Left ventricle myocardium inferior (tissue), 1 donor: Measurements from ENCODE around the gene PFAS. TPM values are rescaled to one million over a fixed set of nuclear protein-coding genes. Genes with fewer than 3 reads are reported as not detected.

Source experiments
- DNase-seq: peaks from one replicate; pipeline ENCODE4 v3.0.0-alpha.2; 2020
- H3K27ac ChIP-seq: fragments of 200-600 bp; replicated peaks from 2 replicates; pipeline ENCODE4 v1.8.0; 2021
- H3K27me3 ChIP-seq: fragments of 200-600 bp; 2 replicates; pipeline ENCODE4 v1.8.0; 2021; ENCODE audit warnings: low read depth
- H3K36me3 ChIP-seq: fragments of 200-600 bp; 2 replicates; pipeline ENCODE4 v1.8.0; 2021
- H3K4me1 ChIP-seq: fragments of 200-600 bp; 2 replicates; pipeline ENCODE4 v1.8.0; 2021
- H3K4me3 ChIP-seq: fragments of 200-600 bp; 2 replicates; pipeline ENCODE4 v1.8.0; 2021; ENCODE audit warnings: mild to moderate bottlenecking, moderate library complexity
- H3K9me3 ChIP-seq: fragments of 200-600 bp; replicated peaks from 2 replicates; pipeline ENCODE4 v1.8.0; 2021
- CTCF ChIP-seq: fragments of 200-600 bp; IDR thresholded peaks from 2 replicates; pipeline ENCODE4 v1.8.0; 2021; ENCODE audit warnings: antibody characterized with exemption, mild to moderate bottlenecking, borderline replicate concordance
- intact Hi-C: fragments of 100-400 bp; cut with micrococcal nuclease; formaldehyde crosslinking; loops from one replicate; pipeline ENCODE4 v1.11.0; 2022
- total RNA-seq: library from RNA; stranded (reverse); fragmentation: NEBNext Ultra II Directional; extraction: Animal tissue kit (Norgen Biotek cat#: 25700); gene quantifications from one replicate; pipeline ENCODE4 v1.2.1, GENCODE V29; 2021
- donor health status: DM: no; HTN: yes; CAD: no; lungs with severe emphysema.

Gene PFAS
- total RNA-seq, 1 donor from 2014 or later, result 9.8 TPM

- no peak for DNase-seq
- peak overlapping the region; percentile 74 for H3K4me3 ChIP-seq
Observed at GRCh38 chr17:8294814-8295316, 45.8 kb downstream of the PFAS start.

GRCh38 chr17:8300226-8300625 is 51.1 kb downstream of the PFAS start:
- H3K9me3 ChIP-seq, result no peaks in the 10 kb centered on the region
- H3K36me3 ChIP-seq, result no peaks in the 10 kb centered on the region
- H3K4me1 ChIP-seq, result peaks cover 3% of the 10 kb centered on the region
- H3K27ac ChIP-seq, result no peak overlapping the region
- H3K27me3 ChIP-seq, result no peaks in the 10 kb centered on the region
- no peak for TF ChIP-seq CTCF
- intact Hi-C loops, result no loop called here
- no peak for DNase-seq
- H3K4me3 ChIP-seq, result no peak overlapping the region

More at GRCh38 chr17:8294814-8295316, 45.8 kb downstream of the PFAS start:
- H3K36me3 ChIP-seq, result peaks cover 3% of the 10 kb centered on the region
- H3K27ac ChIP-seq, result peak overlapping the region; percentile 94
- peaks cover 11% of the 10 kb centered on the region for H3K4me1 ChIP-seq
- intact Hi-C loops, result loop anchor here (5.0 kb wide), 1 partner anchor 43 kb away; no protein-coding TSS in a partner anchor
- H3K27me3 ChIP-seq, result no peaks in the 10 kb centered on the region
- H3K9me3 ChIP-seq, result no peaks in the 10 kb centered on the region
- peak; percentile 3 for TF ChIP-seq CTCF

GRCh38 chr17:8300627-8301242 is 51.6 kb downstream of the PFAS start:
- Histone ChIP-seq H3K27ac (no peak overlapping the region), H3K36me3 (no peaks in the 10 kb centered on the region), H3K27me3 (no peaks in the 10 kb centered on the region), H3K9me3 (no peaks in the 10 kb centered on the region), H3K4me3 (no peak overlapping the region), H3K4me1 (peaks cover 3% of the 10 kb centered on the region)
- peak; percentile 88 for TF ChIP-seq CTCF
- DNase-seq, result peak; percentile 39
- intact Hi-C loops, result no loop called here

- Histone ChIP-seq H3K27ac (peak overlapping the region; percentile 95), H3K4me1 (peaks cover 41% of the 10 kb centered on the region), H3K9me3 (no peaks in the 10 kb centered on the region), H3K27me3 (peaks cover 44% of the 10 kb centered on the region), H3K4me3 (peak overlapping the region; percentile 68), H3K36me3 (no peaks in the 10 kb centered on the region)
- TF ChIP-seq CTCF, result no peak
- DNase-seq, result peak; percentile 46
- intact Hi-C loops, result loop anchor here (10.0 kb wide), 1 partner anchor 54 kb away; no protein-coding TSS in a partner anchor
Observed at GRCh38 chr17:8310601-8311123, 61.6 kb downstream of the PFAS start.

GRCh38 chr17:8311131-8311790 is 62.2 kb downstream of the PFAS start:
- Histone ChIP-seq H3K27me3 (peaks cover 50% of the 10 kb centered on the region), H3K27ac (peak overlapping the region; percentile 95), H3K4me1 (peaks cover 47% of the 10 kb centered on the region), H3K4me3 (peak overlapping the region; percentile 68), H3K9me3 (no peaks in the 10 kb centered on the region), H3K36me3 (no peaks in the 10 kb centered on the region)
- TF ChIP-seq CTCF, result no peak
- intact Hi-C loops, result loop anchor here (10.0 kb wide), 1 partner anchor 54 kb away; no protein-coding TSS in a partner anchor
- peak; percentile 45 for DNase-seq
